Measurements from ENCODE around the gene FLOT2.
"Not testable (repeated sequence)": the region's sequence is repeated elsewhere in the genome, so short reads cannot be mapped to it uniquely, and the experiment has no call there.

DNA sequence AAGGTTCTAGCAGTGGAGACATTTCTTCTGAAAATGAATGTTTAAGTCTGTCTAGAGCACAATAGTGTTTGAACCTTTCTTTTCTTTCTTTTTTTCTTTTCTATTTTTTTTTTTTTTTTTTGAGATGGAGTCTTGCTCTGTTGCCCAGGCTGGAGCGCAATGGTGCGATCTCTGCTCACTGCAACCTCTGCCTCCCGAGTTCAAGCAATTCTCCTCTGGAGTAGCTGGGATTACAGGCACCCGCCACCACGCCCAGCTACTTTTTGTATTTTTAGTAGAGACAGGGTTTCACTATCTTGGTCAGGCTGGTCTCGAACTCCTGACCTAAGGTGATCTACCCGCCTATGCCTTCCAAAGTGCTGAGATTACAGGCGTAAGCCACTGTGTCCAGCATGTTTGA, 37.0 kb upstream of the FLOT2 start:
- not testable (repeated sequence) for TF ChIP-seq POLR2A, TAF1 (IDR thresholded peaks at IDR 0.05; ENCODE audit: low read depth, low read length)

Measured in GM12891 (cell line).